GM11168 (cell line): ENCODE data around the gene MAPK1.
"Not testable (repeated sequence)": the region's sequence is repeated elsewhere in the genome, so short reads cannot be mapped to it uniquely, and the experiment has no call there.

Experiments used
- in situ Hi-C: fragments of 300-500 bp; cut with MboI; formaldehyde crosslinking; loops from one replicate; pipeline ENCODE4 v1.12.0; 2022; ENCODE audit warnings: low sequenced_read_pairs; ENCODE audit not compliant: unreplicated experiment

Gene MAPK1

GRCh38 chr22:21882754-21883333, 15.4 kb upstream of the MAPK1 start:
- in situ Hi-C loops: not testable (repeated sequence)

- in situ Hi-C loops: no loop called here
These were observed 14.7 kb upstream of the MAPK1 start for GRCh38 chr22:21881841-21882753.

GRCh38 chr22:21876486-21877176, 9.2 kb upstream of the MAPK1 start:
- in situ Hi-C loops: no loop called here

GRCh38 chr22:21874953-21875352, 7.5 kb upstream of the MAPK1 start:
- in situ Hi-C loops: not testable (repeated sequence)

GRCh38 chr22:21873619-21874018, 6.2 kb upstream of the MAPK1 start:
- in situ Hi-C loops: no loop called here

GRCh38 chr22:21872741-21873140, 5.3 kb upstream of the MAPK1 start:
- in situ Hi-C loops: not testable (repeated sequence)

GRCh38 chr22:21868651-21869050, 1.2 kb upstream of the MAPK1 start:
- in situ Hi-C loops: no loop called here

- in situ Hi-C loops: no loop called here
These were observed 465 bp downstream of the MAPK1 start for GRCh38 chr22:21866833-21867527.

- in situ Hi-C loops: no loop called here
These were observed 2.4 kb downstream of the MAPK1 start for GRCh38 chr22:21865041-21865440.

- in situ Hi-C loops: no loop called here
These were observed 4.8 kb downstream of the MAPK1 start for GRCh38 chr22:21862386-21863245.

- in situ Hi-C loops: no loop called here
These were observed 5.6 kb downstream of the MAPK1 start for GRCh38 chr22:21861851-21862250.

- in situ Hi-C loops: no loop called here
These were observed 6.1 kb downstream of the MAPK1 start for GRCh38 chr22:21861264-21861848.

GRCh38 chr22:21860491-21861039, 6.9 kb downstream of the MAPK1 start:
- in situ Hi-C loops: no loop called here

GRCh38 chr22:21858025-21858764, 9.2 kb downstream of the MAPK1 start:
- in situ Hi-C loops: no loop called here

- in situ Hi-C loops: no loop called here
These were observed 9.9 kb downstream of the MAPK1 start for GRCh38 chr22:21857481-21857914.

GRCh38 chr22:21856868-21857267, 10.6 kb downstream of the MAPK1 start:
- in situ Hi-C loops: no loop called here

- in situ Hi-C loops: no loop called here
These were observed 11.2 kb downstream of the MAPK1 start for GRCh38 chr22:21856197-21856596.

- in situ Hi-C loops: no loop called here
These were observed 11.8 kb downstream of the MAPK1 start for GRCh38 chr22:21855676-21856075.
